WTC11 (cell line): ENCODE data around the gene GNPNAT1. TPM values are rescaled to one million over a fixed set of nuclear protein-coding genes. Genes with fewer than 3 reads are reported as not detected.

Source experiments
- ATAC-seq: fragments of 200-7000 bp; cut with Tn5 transposase; 2 replicates; pipeline ENCODE4 v1.10.0; 2021; ENCODE audit warnings: mild to moderate bottlenecking, moderate library complexity
- CTCF ChIA-PET: fragments of 300-600 bp; sonication (Branson Sonifier 250); formaldehyde crosslinking; loops from one replicate; lab custom pipeline; 2021; ENCODE audit warnings: antibody characterized with exemption; lab: Charles Lee
- POLR2A ChIA-PET: fragments of 350-600 bp; sonication (Branson Sonifier 250); formaldehyde crosslinking; loops from one replicate; lab custom pipeline; 2021; ENCODE audit warnings: antibody characterized with exemption; lab: Charles Lee
- DNase-seq: peaks from one replicate; pipeline ENCODE4 v3.0.0; 2021; ENCODE audit warnings: low spot score
- H3K27ac Mint-ChIP-seq: 2 replicates; pipeline ENCODE4 v1.8.0; 2021; ENCODE audit warnings: mixed read lengths
- H3K27me3 Mint-ChIP-seq: 2 replicates; pipeline ENCODE4 v1.8.0; 2021; ENCODE audit warnings: low read depth, mild to moderate bottlenecking, moderate library complexity, mixed read lengths
- H3K36me3 Mint-ChIP-seq: 2 replicates; pipeline ENCODE4 v1.8.0; 2021; ENCODE audit warnings: mixed read lengths
- H3K4me1 Mint-ChIP-seq: 2 replicates; pipeline ENCODE4 v1.8.0; 2022; ENCODE audit warnings: mixed read lengths
- H3K4me3 Mint-ChIP-seq: 2 replicates; pipeline ENCODE4 v1.8.0; 2021; ENCODE audit warnings: mild to moderate bottlenecking, moderate library complexity, mixed read lengths
- H3K9me3 Mint-ChIP-seq: 2 replicates; pipeline ENCODE4 v1.8.0; 2021; ENCODE audit warnings: mixed read lengths
- ATF1 ChIP-seq: sonication (generic); formaldehyde crosslinking; IDR thresholded peaks from 2 replicates; pipeline ENCODE4 v1.8.1; 2023; ENCODE audit warnings: mild to moderate bottlenecking, moderate library complexity, missing genetic modification reagents
- ATF3 ChIP-seq: sonication (generic); formaldehyde crosslinking; conservative IDR thresholded peaks from 2 replicates; pipeline ENCODE4 v1.8.1; 2022; ENCODE audit warnings: mild to moderate bottlenecking, missing genetic modification reagents
- FOXJ3 ChIP-seq: sonication (generic); formaldehyde crosslinking; IDR thresholded peaks from 2 replicates; pipeline ENCODE4 v1.9.0; 2021; ENCODE audit warnings: missing genetic modification reagents, mild to moderate bottlenecking, borderline replicate concordance
- MXD4 ChIP-seq: fragments of 250-450 bp; sonication (Bioruptor Pico); IDR thresholded peaks from 2 replicates; pipeline ENCODE4 v1.8.0; 2021; ENCODE audit warnings: mild to moderate bottlenecking, moderate library complexity, borderline replicate concordance
- NFYB ChIP-seq: sonication (generic); formaldehyde crosslinking; conservative IDR thresholded peaks from 2 replicates; pipeline ENCODE4 v1.8.0; 2022; ENCODE audit warnings: low read depth, missing genetic modification reagents
- NR1H2 ChIP-seq: sonication (generic); formaldehyde crosslinking; IDR thresholded peaks from 2 replicates; pipeline ENCODE4 v1.9.0; 2021; ENCODE audit warnings: mild to moderate bottlenecking, moderate library complexity, missing genetic modification reagents
- NR3C1 ChIP-seq: sonication (generic); formaldehyde crosslinking; conservative IDR thresholded peaks from 2 replicates; pipeline ENCODE4 v1.8.1; 2023; ENCODE audit warnings: low read depth, mild to moderate bottlenecking, missing genetic modification reagents
- RELA ChIP-seq: sonication (generic); formaldehyde crosslinking; IDR thresholded peaks from 2 replicates; pipeline ENCODE4 v1.8.1; 2022; ENCODE audit warnings: missing genetic modification reagents, mild to moderate bottlenecking, borderline replicate concordance
- TCF7 ChIP-seq: sonication (generic); formaldehyde crosslinking; IDR thresholded peaks from 2 replicates; pipeline ENCODE4 v1.8.0; 2022; ENCODE audit warnings: mild to moderate bottlenecking, low read depth, missing genetic modification reagents, moderate library complexity
- TP53 ChIP-seq: sonication (generic); formaldehyde crosslinking; IDR thresholded peaks from 2 replicates; pipeline ENCODE4 v1.8.1; 2023; ENCODE audit warnings: mild to moderate bottlenecking, missing genetic modification reagents
- ZNF317 ChIP-seq: sonication (generic); formaldehyde crosslinking; IDR thresholded peaks from 2 replicates; pipeline ENCODE4 v1.8.1; 2023; ENCODE audit warnings: low read depth, mild to moderate bottlenecking, moderate library complexity, missing genetic modification reagents, borderline replicate concordance
- ZNF396 ChIP-seq: fragments of 250-450 bp; sonication (Bioruptor Pico); IDR thresholded peaks from 2 replicates; pipeline ENCODE4 v1.8.0; 2021; ENCODE audit warnings: mild to moderate bottlenecking, moderate library complexity, borderline replicate concordance
- ZNF512 ChIP-seq: sonication (generic); formaldehyde crosslinking; IDR thresholded peaks from 2 replicates; pipeline ENCODE4 v1.8.1; 2022; ENCODE audit warnings: missing genetic modification reagents, borderline replicate concordance
- ZNF532 ChIP-seq: fragments of 250-450 bp; sonication (Bioruptor Pico); IDR thresholded peaks from 2 replicates; pipeline ENCODE4 v1.9.0; 2021; ENCODE audit warnings: mild to moderate bottlenecking, borderline replicate concordance
- total RNA-seq: library from RNA; stranded (reverse); gene quantifications from 3 replicates; pipeline ENCODE4 v1.2.3, GENCODE V29; 2021
- TF ChIP-seq, protein P1 (sequence below): sonication (generic); formaldehyde crosslinking; IDR thresholded peaks from 2 replicates; pipeline ENCODE4 v1.8.1; 2022; ENCODE audit warnings: low read depth, missing genetic modification reagents, borderline replicate concordance
- TF ChIP-seq, protein P2 (sequence below): fragments of 250-450 bp; sonication (Bioruptor Pico); IDR thresholded peaks from 2 replicates; pipeline ENCODE4 v1.9.0; 2021; ENCODE audit warnings: mild to moderate bottlenecking
- TF ChIP-seq, protein P3 (sequence below): sonication (generic); formaldehyde crosslinking; IDR thresholded peaks from 2 replicates; pipeline ENCODE4 v1.8.1; 2022; ENCODE audit warnings: mild to moderate bottlenecking, missing genetic modification reagents, moderate library complexity, borderline replicate concordance

The GNPNAT1 gene
- total RNA-seq, 1 experiment from 2014 or later, result 43.5 TPM

GRCh38 chr14:52808101-52808500 is 16.7 kb upstream of the GNPNAT1 start (continued):
- TF ChIP-seq MXD4 (no peak), TCF7 (CRISPR knock-in tag) (no peak), ZNF396 (no peak), FOXJ3 (CRISPR knock-in tag) (no peak), NR1H2 (CRISPR knock-in tag) (no peak)
- TF ChIP-seq, protein P1, sequence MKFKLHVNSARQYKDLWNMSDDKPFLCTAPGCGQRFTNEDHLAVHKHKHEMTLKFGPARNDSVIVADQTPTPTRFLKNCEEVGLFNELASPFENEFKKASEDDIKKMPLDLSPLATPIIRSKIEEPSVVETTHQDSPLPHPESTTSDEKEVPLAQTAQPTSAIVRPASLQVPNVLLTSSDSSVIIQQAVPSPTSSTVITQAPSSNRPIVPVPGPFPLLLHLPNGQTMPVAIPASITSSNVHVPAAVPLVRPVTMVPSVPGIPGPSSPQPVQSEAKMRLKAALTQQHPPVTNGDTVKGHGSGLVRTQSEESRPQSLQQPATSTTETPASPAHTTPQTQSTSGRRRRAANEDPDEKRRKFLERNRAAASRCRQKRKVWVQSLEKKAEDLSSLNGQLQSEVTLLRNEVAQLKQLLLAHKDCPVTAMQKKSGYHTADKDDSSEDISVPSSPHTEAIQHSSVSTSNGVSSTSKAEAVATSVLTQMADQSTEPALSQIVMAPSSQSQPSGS (CRISPR knock-in tag), result no peak
- TF ChIP-seq, protein P2, sequence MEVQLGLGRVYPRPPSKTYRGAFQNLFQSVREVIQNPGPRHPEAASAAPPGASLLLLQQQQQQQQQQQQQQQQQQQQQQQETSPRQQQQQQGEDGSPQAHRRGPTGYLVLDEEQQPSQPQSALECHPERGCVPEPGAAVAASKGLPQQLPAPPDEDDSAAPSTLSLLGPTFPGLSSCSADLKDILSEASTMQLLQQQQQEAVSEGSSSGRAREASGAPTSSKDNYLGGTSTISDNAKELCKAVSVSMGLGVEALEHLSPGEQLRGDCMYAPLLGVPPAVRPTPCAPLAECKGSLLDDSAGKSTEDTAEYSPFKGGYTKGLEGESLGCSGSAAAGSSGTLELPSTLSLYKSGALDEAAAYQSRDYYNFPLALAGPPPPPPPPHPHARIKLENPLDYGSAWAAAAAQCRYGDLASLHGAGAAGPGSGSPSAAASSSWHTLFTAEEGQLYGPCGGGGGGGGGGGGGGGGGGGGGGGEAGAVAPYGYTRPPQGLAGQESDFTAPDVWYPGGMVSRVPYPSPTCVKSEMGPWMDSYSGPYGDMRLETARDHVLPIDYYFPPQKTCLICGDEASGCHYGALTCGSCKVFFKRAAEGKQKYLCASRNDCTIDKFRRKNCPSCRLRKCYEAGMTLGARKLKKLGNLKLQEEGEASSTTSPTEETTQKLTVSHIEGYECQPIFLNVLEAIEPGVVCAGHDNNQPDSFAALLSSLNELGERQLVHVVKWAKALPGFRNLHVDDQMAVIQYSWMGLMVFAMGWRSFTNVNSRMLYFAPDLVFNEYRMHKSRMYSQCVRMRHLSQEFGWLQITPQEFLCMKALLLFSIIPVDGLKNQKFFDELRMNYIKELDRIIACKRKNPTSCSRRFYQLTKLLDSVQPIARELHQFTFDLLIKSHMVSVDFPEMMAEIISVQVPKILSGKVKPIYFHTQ (CRISPR knock-in tag), result no peak

GRCh38 chr14:52806115-52806514 is 14.7 kb upstream of the GNPNAT1 start:
- no peak for TF ChIP-seq ATF3 (CRISPR knock-in tag)
- no peak for TF ChIP-seq ZNF396
- no peak for TF ChIP-seq TP53 (CRISPR knock-in tag)
- TF ChIP-seq ZNF512 (CRISPR knock-in tag), result no peak
- TF ChIP-seq NFYB (CRISPR knock-in tag), result no peak
- TF ChIP-seq, protein P2 (CRISPR knock-in tag), result no peak
- no peak for TF ChIP-seq NR1H2 (CRISPR knock-in tag)
- TF ChIP-seq ATF1 (CRISPR knock-in tag), result no peak
- TF ChIP-seq ZNF317 (CRISPR knock-in tag), result no peak
- no peak for TF ChIP-seq RELA
- no peak for TF ChIP-seq NR3C1 (CRISPR knock-in tag)
- no peak for TF ChIP-seq ZNF532 (CRISPR knock-in tag)
- TF ChIP-seq, protein P3, sequence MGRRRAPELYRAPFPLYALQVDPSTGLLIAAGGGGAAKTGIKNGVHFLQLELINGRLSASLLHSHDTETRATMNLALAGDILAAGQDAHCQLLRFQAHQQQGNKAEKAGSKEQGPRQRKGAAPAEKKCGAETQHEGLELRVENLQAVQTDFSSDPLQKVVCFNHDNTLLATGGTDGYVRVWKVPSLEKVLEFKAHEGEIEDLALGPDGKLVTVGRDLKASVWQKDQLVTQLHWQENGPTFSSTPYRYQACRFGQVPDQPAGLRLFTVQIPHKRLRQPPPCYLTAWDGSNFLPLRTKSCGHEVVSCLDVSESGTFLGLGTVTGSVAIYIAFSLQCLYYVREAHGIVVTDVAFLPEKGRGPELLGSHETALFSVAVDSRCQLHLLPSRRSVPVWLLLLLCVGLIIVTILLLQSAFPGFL (CRISPR knock-in tag), result no peak
- no peak for TF ChIP-seq TCF7 (CRISPR knock-in tag)
- POLR2A ChIA-PET, result no interaction called here
- no peaks in the 10 kb centered on the region for H3K36me3 Mint-ChIP-seq
- no peaks in the 10 kb centered on the region for H3K27me3 Mint-ChIP-seq
- H3K27ac Mint-ChIP-seq, result no peak overlapping the region
- ATAC-seq, result no peak
- no peak overlapping the region for H3K4me3 Mint-ChIP-seq
- no peak for DNase-seq
- CTCF ChIA-PET, result no interaction called here
- H3K4me1 Mint-ChIP-seq, result 0 out of 2 replicates have a peak, but pooled peaks cover 7% of the 10 kb centered on the region
- H3K9me3 Mint-ChIP-seq, result no peaks in the 10 kb centered on the region
